Activated CD4-positive, alpha-beta T cell treated with anti-CD3 and anti-CD28 coated beads, Interleukin-2, Interleukin-6, amounts not matched to agents 100 ng/mL and 50 ng/mL, durations not matched to agents 16 hours and 8 hours (primary cell): ENCODE results near the gene CSRP3.

Experiments used
- DNase-seq: peaks from one replicate; pipeline ENCODE4 v3.0.0-alpha.2; 2020

Gene CSRP3

GRCh38 chr11:19225123-19225522 lies 23.3 kb upstream of the CSRP3 start:
- DNase-seq, result no peak

DNA sequence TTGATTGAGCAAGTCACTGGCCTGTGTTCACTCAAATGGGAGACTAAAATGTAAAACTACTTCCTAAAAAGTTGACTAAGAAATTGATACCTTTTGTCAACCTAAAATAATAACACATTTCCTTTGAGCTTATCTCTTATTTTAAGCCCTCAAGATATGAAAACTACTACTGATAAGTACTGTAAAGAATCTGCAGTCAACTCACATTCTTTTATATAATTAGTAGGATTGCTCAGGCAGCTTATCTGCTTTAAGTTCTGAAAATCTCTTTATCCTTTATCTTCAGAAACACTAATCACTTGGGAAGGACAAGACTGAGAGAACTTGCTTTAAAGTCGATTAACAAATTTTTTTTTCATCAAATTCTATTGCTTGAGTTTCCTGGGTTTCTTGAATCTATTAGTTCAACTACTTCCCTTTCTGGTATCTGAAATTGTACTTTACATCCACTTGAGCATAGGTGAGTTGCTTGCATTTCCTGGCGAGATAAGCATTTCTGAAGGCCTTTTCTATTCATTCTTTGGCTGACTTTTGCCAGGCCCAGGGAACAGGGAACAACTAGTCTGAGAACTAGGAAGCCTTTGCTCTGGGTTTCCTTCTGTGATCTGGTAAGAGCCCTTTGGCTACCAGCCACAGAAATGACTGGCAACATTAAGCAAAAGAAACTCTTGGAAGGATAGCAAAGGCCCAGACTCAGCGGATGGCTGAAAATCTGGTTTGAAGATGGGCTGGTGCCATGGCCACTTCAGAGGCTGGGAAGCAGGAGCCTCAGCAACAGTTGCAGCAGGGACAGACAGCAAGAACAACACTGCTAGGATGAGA lies 19.3 kb upstream of the CSRP3 start:
- DNase-seq, result no peak

GRCh38 chr11:19218786-19219460 lies 17.1 kb upstream of the CSRP3 start:
- DNase-seq, result no peak

DNA sequence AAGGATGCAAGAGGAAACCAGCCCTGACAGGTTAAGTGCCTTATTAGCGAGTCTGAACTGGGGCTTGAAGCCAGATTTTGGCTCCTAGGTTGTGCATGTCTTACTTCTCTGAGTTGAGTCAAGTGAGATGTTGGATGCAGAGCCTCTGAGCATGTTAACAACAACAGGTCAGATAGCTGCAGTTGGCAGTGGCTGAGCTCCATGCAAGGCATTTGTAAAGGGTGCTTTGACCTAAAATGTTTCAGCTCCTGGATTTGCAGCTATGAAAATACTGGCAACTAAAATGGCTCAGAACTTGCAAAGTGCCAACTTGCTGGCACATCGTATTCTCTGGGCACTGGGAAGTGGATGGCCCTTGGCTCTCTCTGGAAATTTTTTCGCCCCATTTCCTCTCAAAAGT lies 16.4 kb upstream of the CSRP3 start:
- DNase-seq, result no peak

DNA sequence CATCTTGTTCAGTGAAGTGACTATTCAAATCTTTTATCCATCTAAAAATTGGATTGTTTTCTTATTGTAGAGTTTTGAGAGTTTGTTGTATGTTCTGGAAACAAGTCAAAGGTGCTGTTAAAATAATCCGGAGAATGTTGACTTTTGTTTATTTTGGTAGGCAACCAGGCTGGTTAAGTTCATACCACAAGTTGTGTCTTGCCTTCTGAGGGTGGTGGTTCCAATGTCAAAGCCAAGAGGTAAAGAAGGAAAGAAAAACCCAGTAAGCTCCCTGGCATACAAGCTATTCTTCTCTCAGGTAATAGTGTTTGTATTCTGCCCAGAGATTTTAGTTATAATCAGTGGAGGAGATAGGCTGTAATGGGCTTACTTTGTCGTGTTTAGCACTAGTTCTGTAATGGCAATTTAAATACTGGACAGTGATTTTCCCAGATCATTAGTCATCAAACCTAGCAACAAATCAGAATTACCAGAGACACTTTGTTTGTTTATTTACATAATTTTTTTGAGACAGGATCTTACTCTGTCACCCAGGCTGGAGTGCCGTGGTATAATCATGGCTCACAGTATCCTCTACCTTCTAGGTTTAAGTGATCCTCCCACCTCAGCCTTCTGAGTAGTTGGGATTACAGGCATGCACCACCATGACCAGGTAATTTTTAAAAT lies 15.1 kb upstream of the CSRP3 start:
- DNase-seq, result no peak

DNA sequence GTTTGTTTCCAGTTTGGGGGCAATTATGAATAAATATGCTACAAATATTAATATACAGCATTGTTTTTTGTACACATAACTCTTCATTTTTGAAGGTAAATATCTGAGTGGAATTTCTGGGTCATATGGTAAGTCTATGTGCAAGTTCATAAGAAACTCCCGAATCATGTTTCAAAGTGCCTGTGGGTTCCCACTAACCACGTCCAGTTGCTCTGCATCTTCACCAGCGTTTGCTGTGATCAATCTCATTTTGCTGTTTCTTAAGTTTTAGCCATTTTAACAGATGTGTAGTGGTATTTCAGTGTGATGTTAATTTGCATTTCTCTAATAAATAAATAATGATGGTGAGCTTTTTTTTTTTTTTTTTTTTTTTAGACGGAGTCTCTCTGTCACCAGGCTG lies 14.2 kb upstream of the CSRP3 start:
- no peak for DNase-seq

DNA sequence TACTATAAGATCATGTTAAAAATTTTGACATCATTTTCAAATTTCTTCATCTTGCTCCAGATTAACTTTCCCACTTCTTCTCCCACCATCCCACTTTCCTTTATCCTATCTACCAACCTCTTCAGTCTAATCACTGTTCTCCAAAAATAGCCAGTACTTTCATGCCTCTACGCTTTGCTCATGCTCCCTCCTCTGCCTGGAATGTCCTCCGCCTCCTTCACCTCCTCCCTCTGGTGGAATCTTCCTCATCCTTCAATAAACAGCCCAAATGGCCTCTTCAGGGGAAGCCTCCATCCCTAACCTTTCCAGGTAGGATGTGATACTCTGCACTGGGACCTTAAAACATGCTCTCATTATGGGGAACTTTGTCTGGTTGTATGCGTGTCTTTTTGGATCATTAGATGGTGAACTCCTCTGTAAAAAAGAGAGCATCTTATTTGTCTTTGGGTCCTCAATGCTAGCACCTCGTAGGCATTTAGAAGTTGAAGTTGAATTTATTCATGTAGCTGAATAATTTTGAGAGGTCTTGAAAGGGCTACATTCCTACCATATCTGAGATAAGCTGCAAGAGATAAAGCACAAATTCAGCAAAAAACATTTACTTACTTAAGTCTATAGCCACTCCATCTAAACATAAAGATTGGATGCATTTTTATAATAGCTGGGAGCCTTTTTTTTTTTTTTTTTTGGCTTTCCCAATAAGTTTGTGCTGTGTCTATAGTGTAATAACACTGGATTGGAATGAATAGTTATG lies 8.0 kb upstream of the CSRP3 start:
- no peak for DNase-seq

DNA sequence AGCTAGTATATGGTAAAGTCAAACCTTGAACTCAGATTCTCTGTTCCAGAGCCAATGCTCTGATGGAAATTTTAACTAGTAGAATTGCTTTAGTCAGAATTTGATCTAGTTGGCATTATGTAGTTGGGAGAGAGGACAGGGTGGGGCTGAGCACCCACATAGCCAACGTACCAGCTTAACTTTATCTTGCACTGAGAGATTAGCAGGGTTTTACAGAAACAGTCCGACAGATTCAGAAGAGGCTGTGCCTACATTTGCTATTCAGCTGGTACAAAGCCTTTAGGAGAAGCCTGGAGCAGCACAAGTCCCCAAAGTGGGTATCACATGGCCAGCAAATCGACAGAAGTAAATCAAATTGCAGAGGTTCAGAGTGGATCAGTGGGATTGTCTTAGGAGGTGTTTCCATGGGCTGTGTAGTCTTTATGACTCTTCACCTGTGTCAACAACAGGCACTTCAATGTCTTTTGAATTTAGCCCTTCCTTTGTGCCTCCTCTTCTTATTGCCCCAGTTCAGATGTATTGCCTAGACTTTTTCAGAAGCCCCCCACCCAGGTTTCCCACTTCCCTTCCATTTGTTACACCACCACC lies 7.3 kb upstream of the CSRP3 start:
- no peak for DNase-seq

DNA sequence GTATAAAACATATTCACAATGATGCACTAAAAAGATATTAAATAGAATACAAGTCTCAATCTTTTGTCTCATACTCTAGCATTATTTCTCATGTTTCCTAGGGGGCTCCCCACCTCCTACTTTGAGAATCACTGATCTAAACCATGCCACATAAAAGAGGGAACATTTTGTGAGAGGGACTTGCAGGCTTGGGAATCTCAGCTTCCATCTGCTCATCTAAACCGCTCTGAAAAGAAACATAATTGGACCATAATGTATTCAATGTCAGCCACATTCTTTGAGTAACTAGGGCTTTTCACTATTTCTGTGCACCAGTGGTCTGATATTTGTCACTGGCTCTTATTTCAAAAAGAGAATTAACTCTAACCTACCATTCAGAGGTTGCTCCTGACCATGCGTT lies 6.4 kb upstream of the CSRP3 start:
- no peak for DNase-seq

- no peak for DNase-seq
These were observed 3.1 kb upstream of the CSRP3 start for GRCh38 chr11:19204836-19205235.

GRCh38 chr11:19200410-19201201 lies 1.2 kb downstream of the CSRP3 start:
- DNase-seq, result no peak

DNA sequence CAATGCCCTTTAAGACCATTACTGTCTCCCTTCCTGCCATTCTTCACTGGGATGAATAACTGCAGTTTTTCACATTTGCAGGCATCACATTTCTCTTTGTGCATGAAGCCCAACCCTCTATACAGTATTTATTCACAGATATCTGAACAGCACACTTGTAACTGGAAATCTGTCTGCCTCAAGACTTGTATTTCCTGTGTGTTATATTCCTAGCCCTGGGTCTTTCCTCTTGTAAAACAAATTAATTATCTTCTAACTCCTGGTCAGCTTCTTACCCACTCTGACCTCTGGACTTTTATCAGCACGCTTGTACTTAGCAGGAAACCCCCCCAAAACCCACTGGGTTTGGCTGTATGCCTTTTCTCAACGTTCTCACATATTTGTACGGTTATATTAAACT lies 2.0 kb downstream of the CSRP3 start:
- DNase-seq, result no peak

DNA sequence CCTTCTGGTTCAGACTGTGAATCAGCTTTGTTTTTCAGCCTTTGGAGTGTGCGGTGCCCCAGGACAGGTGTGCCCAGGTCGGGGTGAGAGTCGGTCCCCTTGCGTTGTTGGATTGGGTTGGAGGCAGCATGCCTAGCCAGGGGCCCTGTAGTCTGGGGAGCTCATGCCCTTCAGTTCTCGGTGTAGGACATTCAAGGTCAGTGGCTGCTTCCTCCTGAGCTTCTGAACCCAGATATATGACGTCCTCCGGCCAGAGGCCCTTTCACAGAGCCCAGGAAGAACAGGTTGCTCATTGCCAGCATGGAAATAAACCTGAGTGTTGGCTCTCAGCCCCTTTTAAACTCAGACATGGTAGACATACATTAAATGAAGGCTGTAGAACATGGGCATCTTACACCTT lies 2.7 kb downstream of the CSRP3 start:
- DNase-seq, result no peak

GRCh38 chr11:19196432-19196831 lies 5.4 kb downstream of the CSRP3 start:
- DNase-seq, result no peak

DNA sequence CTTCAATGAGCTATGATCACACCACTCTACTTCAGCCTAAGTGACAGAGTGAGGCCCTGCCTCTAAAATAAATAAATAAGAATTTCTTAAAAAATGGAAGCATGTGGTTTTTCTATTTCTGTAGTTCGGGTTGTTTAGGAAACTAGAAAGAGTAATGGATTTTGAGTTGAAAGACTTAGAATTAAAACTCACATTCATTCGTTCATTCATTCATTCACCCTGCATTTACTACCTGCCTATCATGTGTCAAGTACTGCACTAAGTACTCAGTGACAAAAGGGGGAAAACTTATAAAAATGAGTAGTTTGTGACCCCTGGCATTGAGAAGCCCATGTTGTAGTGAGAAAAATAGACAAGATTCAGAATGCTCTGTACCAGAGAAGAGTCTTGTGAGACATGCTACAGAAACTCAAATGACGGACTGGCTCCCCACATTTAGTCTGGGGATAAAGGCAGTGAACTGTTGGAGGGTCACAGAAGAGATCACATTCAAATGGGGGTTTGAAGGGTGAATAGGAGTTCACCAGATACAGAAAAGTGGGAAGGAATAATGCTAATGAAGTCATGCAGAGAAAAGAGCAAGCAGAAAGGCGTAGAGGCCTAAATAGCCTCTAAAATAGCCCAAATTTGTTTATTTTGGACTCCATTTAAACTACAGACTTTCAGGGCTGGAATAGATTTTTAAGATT lies 7.0 kb downstream of the CSRP3 start:
- DNase-seq, result no peak

GRCh38 chr11:19193916-19194315 lies 7.9 kb downstream of the CSRP3 start:
- DNase-seq, result no peak

DNA sequence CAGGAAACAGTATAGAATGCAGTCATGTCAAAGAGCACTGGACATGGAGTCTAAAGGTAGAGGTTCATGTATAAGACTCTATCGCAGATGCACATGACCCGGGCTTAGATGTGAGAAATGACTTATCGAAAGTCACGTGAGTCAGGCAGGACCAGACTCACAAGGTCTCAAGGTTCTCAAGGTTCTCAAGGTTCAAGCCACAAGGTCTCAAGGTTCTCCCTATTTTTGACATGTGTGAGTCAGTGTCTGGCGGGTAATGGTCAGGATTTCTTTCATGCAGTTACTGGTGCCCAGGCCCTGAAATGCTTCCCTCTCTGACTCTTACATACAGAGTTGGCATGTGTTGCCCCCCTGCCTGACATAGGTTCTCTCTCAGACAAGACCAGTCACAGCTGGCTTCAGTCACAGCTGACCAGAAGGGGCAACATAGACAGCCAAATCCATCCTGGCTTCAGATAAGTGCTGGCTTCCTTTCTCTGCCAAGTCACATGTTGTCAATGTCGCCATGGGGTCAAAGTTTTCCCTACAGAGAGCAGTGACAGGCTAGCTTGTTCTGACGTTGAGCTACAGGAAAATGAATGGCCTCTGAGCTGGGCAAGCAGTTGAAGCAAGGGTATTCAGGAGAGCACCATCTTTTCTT lies 10.1 kb downstream of the CSRP3 start:
- DNase-seq, result no peak

DNA sequence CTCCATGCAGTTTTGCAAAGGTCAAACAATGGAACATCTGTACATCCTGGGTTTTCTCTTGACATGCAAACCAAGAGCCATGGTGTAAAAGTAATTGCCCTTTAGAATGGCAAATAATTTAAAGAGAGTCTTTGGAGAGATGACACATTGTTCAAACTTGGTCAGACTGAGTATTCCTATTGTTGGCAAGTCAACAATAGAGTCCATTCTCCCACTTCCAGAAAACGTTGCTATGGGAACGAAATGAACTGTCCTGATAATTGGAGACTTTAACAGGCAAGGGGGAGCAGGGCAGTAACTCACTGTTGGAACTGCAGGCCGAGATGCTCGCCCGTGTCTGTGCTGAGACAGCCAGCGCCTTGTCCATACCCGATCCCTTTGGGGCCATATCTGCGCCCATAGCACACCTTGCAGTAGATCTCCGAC lies 13.9 kb downstream of the CSRP3 start:
- DNase-seq, result no peak

DNA sequence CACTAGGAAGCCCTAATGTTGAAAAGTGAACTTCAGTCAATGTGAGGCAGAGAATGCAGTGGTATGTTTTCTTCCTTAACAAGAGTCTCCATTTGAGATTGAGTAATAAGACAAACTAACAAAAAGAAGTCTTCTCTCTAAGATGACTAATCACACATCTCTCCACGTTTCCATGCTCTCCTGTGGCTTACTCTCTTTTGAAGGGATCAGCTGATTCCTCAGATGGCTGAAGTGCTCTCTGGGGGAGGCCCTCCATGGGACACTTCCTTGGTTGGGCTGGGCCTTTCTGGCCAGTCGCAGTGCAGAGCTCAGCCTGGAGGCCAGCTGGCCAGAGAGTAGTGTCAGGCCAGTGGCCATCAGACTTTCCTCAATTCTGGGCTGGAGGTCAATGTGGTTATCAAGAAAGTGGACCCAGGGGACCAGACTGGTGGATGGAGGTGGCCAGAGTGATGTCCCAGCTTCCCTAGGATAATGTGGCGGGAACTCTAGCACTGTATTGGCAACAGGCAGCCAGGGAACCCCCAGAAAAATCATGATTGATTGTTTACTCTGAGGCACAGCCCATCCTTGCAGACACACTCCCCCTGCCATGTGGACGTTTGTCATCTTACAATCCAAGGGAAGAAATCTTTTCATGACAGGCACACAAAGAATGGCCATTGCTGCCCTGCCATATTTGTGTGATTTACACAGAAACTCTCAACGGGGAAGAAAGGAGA lies 14.5 kb downstream of the CSRP3 start:
- no peak for DNase-seq

DNA sequence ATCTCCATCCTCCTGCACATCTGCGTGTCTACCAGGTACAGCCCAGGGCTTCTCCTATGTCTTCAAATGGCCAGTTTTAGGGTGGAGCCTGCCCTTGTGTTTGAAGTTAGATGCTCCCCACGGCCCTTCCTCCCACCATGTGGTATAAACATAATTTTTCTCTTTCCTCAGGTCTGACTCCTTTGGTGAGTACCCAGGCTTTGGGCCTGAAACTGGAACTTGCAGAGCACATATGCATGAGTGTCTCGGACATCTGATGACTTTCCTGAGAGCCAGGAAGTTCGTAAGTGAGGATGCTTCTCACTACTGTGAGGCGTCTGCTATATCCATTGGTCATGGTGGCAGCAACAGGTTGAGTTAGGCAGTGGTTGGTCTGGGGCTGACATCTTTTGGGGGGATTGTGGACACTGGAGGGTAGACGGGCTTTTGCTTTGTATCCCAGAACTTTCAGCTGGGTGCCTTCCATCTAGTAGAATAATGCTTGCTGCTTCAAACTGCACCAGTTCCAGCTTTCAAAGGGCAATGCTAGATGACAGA lies 16.2 kb downstream of the CSRP3 start:
- DNase-seq, result no peak
